ENCODE data around the gene MYO18B. TPM values are rescaled to one million over a fixed set of nuclear protein-coding genes. Genes with fewer than 3 reads are reported as not detected.

The MYO18B gene
- polyA plus RNA-seq, 1 donor (not counting 4 experiments of a cell fraction or from before 2014, with no cell fraction given) = not detected

- Histone ChIP-seq H3K4me2 (ENCODE audit: control insufficient read depth, extremely low read depth, insufficient read depth, low read depth, low read length) (no peak overlapping the region), H4K20me1 (ENCODE audit: control insufficient read depth, extremely low read depth, insufficient read depth, low read length) (no peaks in the 10 kb centered on the region), H2AFZ (ENCODE audit: control insufficient read depth, low read length) (no peak overlapping the region), H3K79me2 (ENCODE audit: control insufficient read depth, insufficient read depth, low read length) (no peaks in the 10 kb centered on the region), H3K27me3 (ENCODE audit: control insufficient read depth, extremely low read depth, insufficient read depth, low read length) (no peaks in the 10 kb centered on the region), H3K27ac (ENCODE audit: control insufficient read depth, insufficient read depth, low read length) (no peak overlapping the region), H3K4me3 (ENCODE audit: control insufficient read depth in 2 of 3, extremely low read depth in 1 of 3, insufficient read depth in 2 of 3, low read depth in 1 of 3, low read length in 3 of 3) (no peak overlapping the region), H3K9me1 (ENCODE audit: control insufficient read depth, extremely low read depth, insufficient read depth, low read length) (no peaks in the 10 kb centered on the region), H3K4me1 (ENCODE audit: control insufficient read depth, extremely low read depth, insufficient read depth, low read length) (no peaks in the 10 kb centered on the region), H3K9me3 (ENCODE audit: control insufficient read depth, low read depth, low read length) (no peaks in the 10 kb centered on the region), H3K36me3 (ENCODE audit: control insufficient read depth in 2 of 2, extremely low read depth in 1 of 2, insufficient read depth in 2 of 2, low read length in 2 of 2) (peaks cover 3% of the 10 kb centered on the region in 2 experiments), H3K9ac (ENCODE audit: control insufficient read depth, extremely low read depth, insufficient read depth, low read length) (no peak overlapping the region)
- DNase-seq (ENCODE audit: low read depth, low spot score) = no peak
- TF ChIP-seq CTCF (optimal IDR thresholded peaks at IDR 0.05 in 1 of 3, IDR thresholded peaks at IDR 0.05 in 1 of 3, conservative IDR thresholded peaks at IDR 0.05 in 1 of 3; ENCODE audit: extremely low read depth in 1 of 3, insufficient read depth in 2 of 3, low read length in 3 of 3) = no peak
- TF ChIP-seq EZH2 (IDR thresholded peaks at IDR 0.05; ENCODE audit: low read length) = no peak
- no peak for FAIRE-seq
- dilution Hi-C loops (cut with MboI; ENCODE audit: extremely low pct_ligation_motif_present, low sequenced_read_pairs) = no loop called here
Measured at GRCh38 chr22:25692397-25693267, 49.4 kb upstream of the MYO18B start.

GRCh38 chr22:25693268-25693565 is 48.8 kb upstream of the MYO18B start:
- DNase-seq (ENCODE audit: low read depth, low spot score) (no peak), FAIRE-seq (no peak)
- H3K9me3 ChIP-seq (ENCODE audit: control insufficient read depth, low read depth, low read length) = no peaks in the 10 kb centered on the region
- H2AFZ ChIP-seq (ENCODE audit: control insufficient read depth, low read length) = no peak overlapping the region
- H3K27ac ChIP-seq (ENCODE audit: control insufficient read depth, insufficient read depth, low read length) = no peak overlapping the region
- dilution Hi-C loops (cut with MboI; ENCODE audit: extremely low pct_ligation_motif_present, low sequenced_read_pairs) = no loop called here
- no peaks in the 10 kb centered on the region for H4K20me1 ChIP-seq (ENCODE audit: control insufficient read depth, extremely low read depth, insufficient read depth, low read length)
- no peaks in the 10 kb centered on the region for H3K79me2 ChIP-seq (ENCODE audit: control insufficient read depth, insufficient read depth, low read length)
- no peaks in the 10 kb centered on the region for H3K27me3 ChIP-seq (ENCODE audit: control insufficient read depth, extremely low read depth, insufficient read depth, low read length)
- H3K4me3 ChIP-seq (ENCODE audit: control insufficient read depth in 2 of 3, extremely low read depth in 1 of 3, insufficient read depth in 2 of 3, low read depth in 1 of 3, low read length in 3 of 3) = no peak overlapping the region
- H3K9ac ChIP-seq (ENCODE audit: control insufficient read depth, extremely low read depth, insufficient read depth, low read length) = no peak overlapping the region
- no peaks in the 10 kb centered on the region for H3K9me1 ChIP-seq (ENCODE audit: control insufficient read depth, extremely low read depth, insufficient read depth, low read length)
- H3K4me1 ChIP-seq (ENCODE audit: control insufficient read depth, extremely low read depth, insufficient read depth, low read length) = no peaks in the 10 kb centered on the region
- H3K36me3 ChIP-seq (ENCODE audit: control insufficient read depth in 2 of 2, extremely low read depth in 1 of 2, insufficient read depth in 2 of 2, low read length in 2 of 2) = peaks cover 3% of the 10 kb centered on the region in 2 experiments
- H3K4me2 ChIP-seq (ENCODE audit: control insufficient read depth, extremely low read depth, insufficient read depth, low read depth, low read length) = no peak overlapping the region
- TF ChIP-seq CTCF (optimal IDR thresholded peaks at IDR 0.05 in 1 of 3, IDR thresholded peaks at IDR 0.05 in 1 of 3, conservative IDR thresholded peaks at IDR 0.05 in 1 of 3; ENCODE audit: extremely low read depth in 1 of 3, insufficient read depth in 2 of 3, low read length in 3 of 3) = no peak
- TF ChIP-seq EZH2 (IDR thresholded peaks at IDR 0.05; ENCODE audit: low read length) = no peak

Data from keratinocyte (primary cell).